Measurements from ENCODE around the gene TNIK. TPM values are rescaled to one million over a fixed set of nuclear protein-coding genes. Genes with fewer than 3 reads are reported as not detected.

Gene TNIK
- polyA plus RNA-seq, 1 donor from 2014 or later = 19.3 TPM

- H3F3A ChIP-seq (ENCODE audit: insufficient read depth, low read length, poor library complexity, severe bottlenecking) = peaks cover 4% of the 10 kb centered on the region
- no peak for TF ChIP-seq MXI1 (conservative IDR thresholded peaks at IDR 0.05; ENCODE audit: poor library complexity, severe bottlenecking)
- TF ChIP-seq EZH2 (IDR thresholded peaks at IDR 0.05; ENCODE audit: borderline replicate concordance, insufficient read depth, low read length, poor library complexity, severe bottlenecking) = no peak
- TF ChIP-seq SMC3 (conservative IDR thresholded peaks at IDR 0.05; ENCODE audit: poor library complexity) = no peak
- TF ChIP-seq POLR2AphosphoS5 (IDR thresholded peaks at IDR 0.05) = no peak
- no peak for TF ChIP-seq RAD21 (conservative IDR thresholded peaks at IDR 0.05)
- no peak for TF ChIP-seq EP300 (conservative IDR thresholded peaks at IDR 0.05; ENCODE audit: poor library complexity, severe bottlenecking)
- TF ChIP-seq REST (IDR thresholded peaks at IDR 0.05; ENCODE audit: borderline replicate concordance) = no peak
- TF ChIP-seq TAF1 (IDR thresholded peaks at IDR 0.05; ENCODE audit: low read depth) = no peak
- TF ChIP-seq CTCF (IDR thresholded peaks at IDR 0.05; ENCODE audit: poor library complexity, severe bottlenecking) = no peak
- peaks cover 4% of the 10 kb centered on the region for H3K36me3 ChIP-seq (ENCODE audit: insufficient read depth, low read length)
- no peaks in the 10 kb centered on the region for H3K9me3 ChIP-seq (ENCODE audit: low read length)
- no peaks in the 10 kb centered on the region for H4K20me1 ChIP-seq (ENCODE audit: insufficient read depth)
- no peaks in the 10 kb centered on the region for H3K9me2 ChIP-seq (ENCODE audit: insufficient read depth, low read length)
- no peak overlapping the region for H2AFZ ChIP-seq (ENCODE audit: low read depth, low read length)
- H3K27me3 ChIP-seq (ENCODE audit: insufficient read depth, low read depth, low read length) = no peaks in the 10 kb centered on the region
- no peak overlapping the region for H3K9ac ChIP-seq (ENCODE audit: low read length)
- H3K4me2 ChIP-seq (ENCODE audit: low read length) = no peak overlapping the region
- no peak overlapping the region for H3K27ac ChIP-seq (ENCODE audit: low read length)
- no peak overlapping the region for H3K4me3 ChIP-seq (ENCODE audit: low read length)
- no peaks in the 10 kb centered on the region for H3K79me2 ChIP-seq (replicated peaks; ENCODE audit: insufficient read depth, low read length)
These were observed 286.5 kb downstream of the TNIK start for GRCh38 chr3:171173736-171174135.

- no peaks in the 10 kb centered on the region for H3K27me3 ChIP-seq (ENCODE audit: insufficient read depth, low read depth, low read length)
- H3K4me3 ChIP-seq (ENCODE audit: low read length) = no peak overlapping the region
- no peak overlapping the region for H3K27ac ChIP-seq (ENCODE audit: low read length)
- TF ChIP-seq EZH2 (IDR thresholded peaks at IDR 0.05; ENCODE audit: borderline replicate concordance, insufficient read depth, low read length, poor library complexity, severe bottlenecking) = no peak
- no peak for TF ChIP-seq EP300 (conservative IDR thresholded peaks at IDR 0.05; ENCODE audit: poor library complexity, severe bottlenecking)
- TF ChIP-seq MXI1 (conservative IDR thresholded peaks at IDR 0.05; ENCODE audit: poor library complexity, severe bottlenecking) = no peak
- TF ChIP-seq SMC3 (conservative IDR thresholded peaks at IDR 0.05; ENCODE audit: poor library complexity) = no peak
- no peak for TF ChIP-seq RAD21 (conservative IDR thresholded peaks at IDR 0.05)
- TF ChIP-seq TAF1 (IDR thresholded peaks at IDR 0.05; ENCODE audit: low read depth) = no peak
- no peak for TF ChIP-seq CTCF (IDR thresholded peaks at IDR 0.05; ENCODE audit: poor library complexity, severe bottlenecking)
- no peak for TF ChIP-seq POLR2AphosphoS5 (IDR thresholded peaks at IDR 0.05)
- H3K9me3 ChIP-seq (ENCODE audit: low read length) = no peaks in the 10 kb centered on the region
- H3K36me3 ChIP-seq (ENCODE audit: insufficient read depth, low read length) = peaks cover 8% of the 10 kb centered on the region
- no peak overlapping the region for H3K4me2 ChIP-seq (ENCODE audit: low read length)
- H3F3A ChIP-seq (ENCODE audit: insufficient read depth, low read length, poor library complexity, severe bottlenecking) = peaks cover 4% of the 10 kb centered on the region
- no peaks in the 10 kb centered on the region for H3K79me2 ChIP-seq (replicated peaks; ENCODE audit: insufficient read depth, low read length)
- H3K9me2 ChIP-seq (ENCODE audit: insufficient read depth, low read length) = no peaks in the 10 kb centered on the region
- no peaks in the 10 kb centered on the region for H4K20me1 ChIP-seq (ENCODE audit: insufficient read depth)
- no peak overlapping the region for H3K9ac ChIP-seq (ENCODE audit: low read length)
- H2AFZ ChIP-seq (ENCODE audit: low read depth, low read length) = no peak overlapping the region
These were observed 288.1 kb downstream of the TNIK start for GRCh38 chr3:171172070-171172469.
